ENCODE measurements around the gene PDCD6IP. TPM values are rescaled to one million over a fixed set of nuclear protein-coding genes. Genes with fewer than 3 reads are reported as not detected.
"Not testable (repeated sequence)": the region's sequence is repeated elsewhere in the genome, so short reads cannot be mapped to it uniquely, and the experiment has no call there.

Gene PDCD6IP
- polyA plus RNA-seq, 1 donor, result 127 TPM

DNA sequence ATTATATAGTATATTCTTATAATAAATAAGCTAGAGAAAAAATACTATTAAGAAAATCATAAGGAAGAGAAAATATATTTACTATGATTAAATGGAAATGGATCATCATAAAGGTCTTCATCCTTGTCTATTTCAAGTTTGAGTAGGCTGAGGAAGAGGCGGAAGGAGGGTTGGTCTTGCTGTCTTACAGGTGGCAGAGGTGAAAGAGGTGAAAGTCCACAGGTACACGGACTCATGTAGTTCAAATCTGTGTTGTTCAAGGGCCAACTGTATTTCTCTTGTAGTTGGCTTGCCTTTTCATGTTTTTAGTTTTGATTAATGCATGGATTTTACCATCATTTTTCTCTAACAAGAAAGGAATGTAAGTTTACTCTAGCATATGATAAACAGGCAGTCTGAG is 41.7 kb downstream of the PDCD6IP start:
- DNase-seq, result peak; percentile 9 to 37
- WGBS (ENCODE audit: insufficient coverage, low lambda C conversion rate), result 20% methylated on average over 1 of the region's 2 CpGs
- peaks cover 30% of the 10 kb centered on the region for H3K36me3 ChIP-seq (ENCODE audit: control insufficient read depth, insufficient read depth, low read length)
- H3K4me1 ChIP-seq (ENCODE audit: control insufficient read depth, insufficient read depth, low read length), result no peaks in the 10 kb centered on the region
- no peaks in the 10 kb centered on the region for H3K27me3 ChIP-seq (ENCODE audit: control insufficient read depth, insufficient read depth, low read length)
- H3K9me3 ChIP-seq (ENCODE audit: control insufficient read depth, low read depth, low read length), result no peaks in the 10 kb centered on the region
- H3K4me3 ChIP-seq (ENCODE audit: low read length), result no peak overlapping the region
- no peak overlapping the region for H3K27ac ChIP-seq (ENCODE audit: low read length)

DNA sequence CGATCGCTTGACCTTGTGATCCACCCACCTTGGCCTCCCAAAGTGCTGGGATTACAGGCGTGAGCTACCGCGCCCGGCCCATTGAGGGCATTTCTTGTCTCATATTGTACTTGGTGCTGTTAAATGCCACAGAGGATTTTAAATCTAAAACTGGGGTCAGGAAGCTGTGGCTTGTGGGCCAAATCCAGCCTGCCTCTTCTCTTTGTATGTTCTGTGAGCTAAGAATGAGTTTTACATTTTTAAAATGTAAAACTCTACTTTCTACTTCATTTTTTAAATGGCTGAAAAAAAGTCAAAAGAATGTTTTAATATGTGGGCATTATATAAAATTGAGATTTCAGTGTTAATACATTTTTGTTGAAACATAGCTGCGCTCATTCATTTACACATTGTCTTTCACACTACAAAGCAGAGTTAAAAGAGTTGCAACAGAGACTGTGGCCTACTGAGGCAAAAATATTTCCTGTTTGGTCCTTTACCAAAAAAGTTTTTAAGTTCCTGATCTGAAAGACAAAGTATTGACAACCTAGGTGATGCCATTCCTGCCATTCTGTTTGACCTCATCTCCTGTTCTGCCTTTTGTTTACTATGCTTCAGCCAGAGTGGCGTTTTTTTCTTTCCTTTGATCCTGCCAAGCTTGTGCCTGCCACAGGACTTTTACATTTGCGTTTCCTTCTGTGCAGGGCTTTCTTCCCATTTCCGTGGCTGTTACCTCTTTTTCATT is 50.4 kb downstream of the PDCD6IP start:
- Histone ChIP-seq H3K36me3 (ENCODE audit: control insufficient read depth, insufficient read depth, low read length) (peaks cover 21% of the 10 kb centered on the region), H3K27me3 (ENCODE audit: control insufficient read depth, insufficient read depth, low read length) (no peaks in the 10 kb centered on the region), H3K4me3 (ENCODE audit: low read length) (no peak overlapping the region), H3K4me1 (ENCODE audit: control insufficient read depth, insufficient read depth, low read length) (no peaks in the 10 kb centered on the region), H3K9me3 (ENCODE audit: control insufficient read depth, low read depth, low read length) (no peaks in the 10 kb centered on the region), H3K27ac (ENCODE audit: low read length) (no peak overlapping the region)
- DNase-seq, result no peak
- 93% methylated on average over 3 of the region's 10 CpGs for WGBS (ENCODE audit: insufficient coverage, low lambda C conversion rate)

DNA sequence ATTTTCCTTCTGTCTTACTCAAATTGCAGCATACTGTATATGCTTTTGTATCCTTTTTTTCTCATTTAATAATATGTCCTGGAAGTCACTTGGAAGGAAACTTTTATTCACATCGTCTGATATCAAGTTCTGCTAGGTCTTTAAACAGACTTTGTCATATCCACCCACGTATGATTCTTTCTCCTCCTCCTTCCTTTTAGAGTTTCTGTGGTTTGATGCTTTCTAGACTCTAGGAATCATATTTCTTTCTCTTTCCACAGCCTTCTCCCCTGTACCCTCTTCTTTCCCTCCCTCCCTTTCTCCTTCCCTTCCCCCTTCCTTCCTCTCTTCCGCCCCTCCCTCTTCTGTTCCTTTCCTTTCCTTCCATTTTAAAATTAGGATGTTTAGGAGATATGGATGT is 52.2 kb downstream of the PDCD6IP start:
- H3K27ac ChIP-seq (ENCODE audit: low read length); DNase-seq; H3K9me3 ChIP-seq (ENCODE audit: control insufficient read depth, low read depth, low read length); H3K4me3 ChIP-seq (ENCODE audit: low read length); H3K27me3 ChIP-seq (ENCODE audit: control insufficient read depth, insufficient read depth, low read length); H3K4me1 ChIP-seq (ENCODE audit: control insufficient read depth, insufficient read depth, low read length): not testable (repeated sequence)
- WGBS (ENCODE audit: insufficient coverage, low lambda C conversion rate), result 78% methylated on average over 1 of the region's 3 CpGs
- H3K36me3 ChIP-seq (ENCODE audit: control insufficient read depth, insufficient read depth, low read length), result peaks cover 17% of the 10 kb centered on the region

DNA sequence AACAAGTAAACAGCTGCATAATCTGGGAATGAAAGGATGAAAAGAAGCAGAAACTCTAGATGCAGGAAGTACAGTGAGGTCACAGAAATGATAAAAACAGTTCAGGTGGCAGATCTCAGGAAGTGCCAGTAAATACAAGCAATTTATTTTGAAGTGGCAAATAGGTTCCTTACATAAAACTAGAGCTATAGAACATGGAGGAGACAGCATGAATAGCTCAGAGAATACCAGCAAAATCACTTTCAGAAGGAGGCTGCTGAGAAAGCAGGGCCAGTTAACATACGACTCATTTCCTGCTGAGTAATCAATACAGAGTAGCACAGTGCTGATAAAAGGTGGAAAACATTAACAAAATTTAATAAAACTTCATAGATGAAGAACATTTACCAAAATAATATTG is 57.0 kb downstream of the PDCD6IP start:
- peaks cover 23% of the 10 kb centered on the region for H3K36me3 ChIP-seq (ENCODE audit: control insufficient read depth, insufficient read depth, low read length)
- not testable (repeated sequence) for H3K27ac ChIP-seq (ENCODE audit: low read length); H3K4me1 ChIP-seq (ENCODE audit: control insufficient read depth, insufficient read depth, low read length); H3K27me3 ChIP-seq (ENCODE audit: control insufficient read depth, insufficient read depth, low read length); DNase-seq; H3K4me3 ChIP-seq (ENCODE audit: low read length); H3K9me3 ChIP-seq (ENCODE audit: control insufficient read depth, low read depth, low read length)
- no CpG with 5 or more reads among the region's 1 CpG for WGBS (ENCODE audit: insufficient coverage, low lambda C conversion rate)

DNA sequence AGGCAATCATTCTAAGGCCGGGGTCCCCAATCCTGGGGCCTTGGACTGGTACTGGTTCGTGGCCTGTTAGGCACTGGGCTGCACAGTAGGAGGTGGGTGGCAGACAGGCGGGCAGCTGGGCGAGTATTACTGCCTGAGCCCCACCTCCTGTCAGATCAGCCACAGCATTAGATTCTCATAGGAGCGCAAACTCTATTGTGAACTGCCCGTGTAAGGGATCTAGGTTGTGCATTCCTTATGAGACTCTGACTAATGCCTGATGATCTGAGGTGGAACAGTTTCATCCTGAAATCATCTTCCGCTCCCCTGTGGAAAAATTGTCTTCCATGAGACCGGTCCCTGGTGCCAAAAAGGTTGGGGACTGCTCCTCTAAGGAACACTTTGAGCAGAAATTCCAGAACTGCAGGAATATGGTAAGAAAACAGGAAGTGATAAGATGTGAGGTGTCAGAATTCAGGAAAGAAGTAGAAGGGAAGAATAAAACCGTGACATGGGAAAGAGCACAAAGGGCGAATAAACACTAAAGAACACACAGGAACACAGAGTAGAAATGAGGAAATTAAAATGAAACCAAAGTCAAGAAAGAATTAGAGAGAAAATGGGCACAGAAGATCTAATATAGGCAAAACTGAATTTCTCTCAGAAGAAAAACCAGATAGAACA is 57.6 kb downstream of the PDCD6IP start:
- Histone ChIP-seq H3K4me3 (ENCODE audit: low read length) (no peak overlapping the region), H3K36me3 (ENCODE audit: control insufficient read depth, insufficient read depth, low read length) (peaks cover 20% of the 10 kb centered on the region), H3K27ac (ENCODE audit: low read length) (no peak overlapping the region)

DNA sequence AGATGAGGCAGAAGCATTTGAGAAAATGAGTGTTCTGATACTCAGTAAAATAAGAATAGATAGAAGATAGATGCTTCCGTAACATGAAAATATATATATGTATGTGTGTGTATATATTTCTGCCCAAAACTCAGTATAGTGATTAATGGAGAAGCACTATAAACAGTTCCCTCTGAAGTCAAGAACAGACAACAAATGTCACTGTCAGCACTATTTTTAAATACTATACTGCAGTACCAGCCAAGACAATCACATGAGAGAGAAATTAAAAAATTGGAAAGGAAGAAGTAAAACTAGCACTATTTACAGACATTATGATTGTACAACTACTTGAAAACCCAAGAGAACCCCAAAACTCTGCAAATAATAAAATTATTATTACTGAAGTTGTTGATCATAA is 59.3 kb downstream of the PDCD6IP start:
- peaks cover 16% of the 10 kb centered on the region for H3K36me3 ChIP-seq (ENCODE audit: control insufficient read depth, insufficient read depth, low read length)
- H3K4me1 ChIP-seq (ENCODE audit: control insufficient read depth, insufficient read depth, low read length); DNase-seq; H3K27me3 ChIP-seq (ENCODE audit: control insufficient read depth, insufficient read depth, low read length); H3K27ac ChIP-seq (ENCODE audit: low read length); H3K4me3 ChIP-seq (ENCODE audit: low read length); H3K9me3 ChIP-seq (ENCODE audit: control insufficient read depth, low read depth, low read length): not testable (repeated sequence)
- WGBS (ENCODE audit: insufficient coverage, low lambda C conversion rate), result no CpG with 5 or more reads among the region's 1 CpG

More for the DNA sequence above, 57.6 kb downstream of the PDCD6IP start:
- Histone ChIP-seq H3K27me3 (ENCODE audit: control insufficient read depth, insufficient read depth, low read length) (no peaks in the 10 kb centered on the region), H3K9me3 (ENCODE audit: control insufficient read depth, low read depth, low read length) (no peaks in the 10 kb centered on the region), H3K4me1 (ENCODE audit: control insufficient read depth, insufficient read depth, low read length) (no peaks in the 10 kb centered on the region)
- DNase-seq, result no peak
- 100% methylated on average over 1 of the region's 10 CpGs for WGBS (ENCODE audit: insufficient coverage, low lambda C conversion rate)

DNA sequence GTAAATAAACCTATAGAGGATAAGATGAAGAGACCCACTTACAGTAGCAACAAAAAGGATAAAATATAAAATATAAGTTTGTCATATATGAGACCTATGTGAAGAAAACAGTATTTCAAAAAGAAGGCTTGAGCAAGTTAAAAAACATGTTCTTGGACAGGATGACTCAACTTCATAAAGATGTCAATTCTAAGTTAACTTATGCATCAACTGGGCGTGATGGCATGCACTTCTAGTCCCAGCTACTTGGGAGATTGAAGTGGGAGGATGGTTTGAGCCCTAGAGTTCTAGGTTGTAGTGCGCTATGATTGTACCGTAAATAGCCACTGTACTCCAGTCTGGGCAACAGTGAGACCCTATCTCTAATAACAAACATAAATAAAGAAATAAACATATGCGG is 59.7 kb downstream of the PDCD6IP start:
- Histone ChIP-seq H3K9me3 (ENCODE audit: control insufficient read depth, low read depth, low read length) (no peaks in the 10 kb centered on the region), H3K27ac (ENCODE audit: low read length) (no peak overlapping the region), H3K4me1 (ENCODE audit: control insufficient read depth, insufficient read depth, low read length) (no peaks in the 10 kb centered on the region), H3K27me3 (ENCODE audit: control insufficient read depth, insufficient read depth, low read length) (no peaks in the 10 kb centered on the region), H3K4me3 (ENCODE audit: low read length) (no peak overlapping the region), H3K36me3 (ENCODE audit: control insufficient read depth, insufficient read depth, low read length) (peaks cover 16% of the 10 kb centered on the region)
- WGBS (ENCODE audit: insufficient coverage, low lambda C conversion rate), result no CpG with 5 or more reads among the region's 4 CpGs
- no peak for DNase-seq

DNA sequence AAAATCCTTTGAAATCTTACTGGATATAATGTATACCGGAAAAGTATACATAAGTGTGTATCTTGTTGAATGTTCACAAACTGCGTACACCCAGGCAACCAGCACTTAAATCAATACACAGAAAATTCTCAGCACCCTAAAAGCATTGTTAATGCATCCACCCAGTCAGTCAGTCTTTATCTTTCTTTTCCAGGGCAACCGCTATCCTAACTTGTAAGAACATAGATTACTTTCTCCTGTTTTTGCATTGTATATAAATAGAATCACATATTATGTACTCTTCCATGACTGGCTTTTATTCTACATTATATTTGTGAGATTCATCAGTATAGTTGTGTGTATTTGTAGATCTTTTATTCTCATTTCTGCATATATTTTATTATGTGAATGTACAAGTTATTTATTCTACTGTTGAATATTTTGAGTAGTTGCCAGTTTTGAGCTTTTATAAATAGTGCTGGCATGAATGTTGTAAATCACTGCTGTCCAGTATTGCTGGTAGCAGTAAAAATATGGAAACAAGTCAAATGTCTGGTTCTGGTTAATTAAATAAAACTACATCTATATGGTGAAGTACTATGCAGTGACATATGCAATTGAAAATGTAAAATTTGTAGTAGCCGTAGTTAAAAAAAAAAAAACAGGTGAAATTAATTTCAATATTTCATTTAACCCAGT is 62.1 kb downstream of the PDCD6IP start:
- DNase-seq, result no peak
- H3K27me3 ChIP-seq (ENCODE audit: control insufficient read depth, insufficient read depth, low read length), result no peaks in the 10 kb centered on the region
- no peaks in the 10 kb centered on the region for H3K9me3 ChIP-seq (ENCODE audit: control insufficient read depth, low read depth, low read length)
- H3K4me1 ChIP-seq (ENCODE audit: control insufficient read depth, insufficient read depth, low read length), result no peaks in the 10 kb centered on the region
- WGBS (ENCODE audit: insufficient coverage, low lambda C conversion rate), result 93% methylated on average over 3 of the region's 4 CpGs
- peaks cover 24% of the 10 kb centered on the region for H3K36me3 ChIP-seq (ENCODE audit: control insufficient read depth, insufficient read depth, low read length)
- no peak overlapping the region for H3K27ac ChIP-seq (ENCODE audit: low read length)
- H3K4me3 ChIP-seq (ENCODE audit: low read length), result no peak overlapping the region

DNA sequence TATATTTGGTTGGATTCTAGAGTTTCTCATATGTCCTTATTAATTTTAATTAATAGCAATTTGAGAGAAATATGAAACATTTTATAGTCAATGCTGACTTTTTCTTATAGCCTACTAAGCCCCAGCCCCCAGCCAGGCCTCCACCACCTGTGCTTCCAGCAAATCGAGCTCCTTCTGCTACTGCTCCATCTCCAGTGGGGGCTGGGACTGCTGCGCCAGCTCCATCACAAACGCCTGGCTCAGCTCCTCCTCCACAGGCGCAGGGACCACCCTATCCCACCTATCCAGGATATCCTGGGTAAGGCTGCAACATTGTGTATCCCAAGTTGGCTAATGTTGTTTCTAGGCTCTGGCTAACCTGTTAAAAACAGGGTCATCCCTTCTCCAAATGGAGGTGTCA is 66.7 kb downstream of the PDCD6IP start:
- Histone ChIP-seq H3K4me1 (ENCODE audit: control insufficient read depth, insufficient read depth, low read length) (no peaks in the 10 kb centered on the region), H3K27ac (ENCODE audit: low read length) (no peak overlapping the region), H3K36me3 (ENCODE audit: control insufficient read depth, insufficient read depth, low read length) (peaks cover 24% of the 10 kb centered on the region), H3K9me3 (ENCODE audit: control insufficient read depth, low read depth, low read length) (no peaks in the 10 kb centered on the region), H3K27me3 (ENCODE audit: control insufficient read depth, insufficient read depth, low read length) (no peaks in the 10 kb centered on the region), H3K4me3 (ENCODE audit: low read length) (no peak overlapping the region)
- no CpG with 5 or more reads among the region's 4 CpGs for WGBS (ENCODE audit: insufficient coverage, low lambda C conversion rate)
- no peak for DNase-seq

DNA sequence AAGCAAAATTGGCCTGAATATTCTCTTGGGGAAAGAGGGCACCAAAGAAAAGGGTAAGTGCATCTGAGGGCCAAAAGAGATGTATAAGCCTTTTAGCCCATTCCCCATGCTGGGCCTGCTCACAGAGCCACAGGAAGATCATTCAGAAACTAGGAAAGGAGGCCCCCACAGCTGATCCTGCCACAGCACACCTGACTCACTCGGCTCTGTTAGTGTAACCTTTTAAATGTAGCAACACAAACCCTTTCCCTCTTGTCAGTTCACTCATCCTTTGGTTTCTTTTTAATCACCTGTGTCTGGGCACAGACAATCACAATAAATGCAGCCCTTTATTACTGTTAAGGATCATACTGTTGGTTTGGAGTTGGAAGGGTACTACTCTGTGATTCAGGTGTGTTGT is 69.9 kb downstream of the PDCD6IP start:
- no peak overlapping the region for H3K27ac ChIP-seq (ENCODE audit: low read length)
- no peaks in the 10 kb centered on the region for H3K27me3 ChIP-seq (ENCODE audit: control insufficient read depth, insufficient read depth, low read length)
- no peaks in the 10 kb centered on the region for H3K4me1 ChIP-seq (ENCODE audit: control insufficient read depth, insufficient read depth, low read length)
- H3K4me3 ChIP-seq (ENCODE audit: low read length), result no peak overlapping the region
- WGBS (ENCODE audit: insufficient coverage, low lambda C conversion rate), result no CpG with 5 or more reads among the region's 1 CpG
- DNase-seq, result no peak
- no peaks in the 10 kb centered on the region for H3K9me3 ChIP-seq (ENCODE audit: control insufficient read depth, low read depth, low read length)
- H3K36me3 ChIP-seq (ENCODE audit: control insufficient read depth, insufficient read depth, low read length), result peaks cover 20% of the 10 kb centered on the region

All from large intestine (tissue), 3 donors.